ENCODE data around the gene RARB. TPM values are rescaled to one million over a fixed set of nuclear protein-coding genes. Genes with fewer than 3 reads are reported as not detected.

RARB gene
- total and polyA plus RNA-seq, 3 donors from 2014 or later, result 0.63 to 1.5 (median 0.99) TPM

DNA sequence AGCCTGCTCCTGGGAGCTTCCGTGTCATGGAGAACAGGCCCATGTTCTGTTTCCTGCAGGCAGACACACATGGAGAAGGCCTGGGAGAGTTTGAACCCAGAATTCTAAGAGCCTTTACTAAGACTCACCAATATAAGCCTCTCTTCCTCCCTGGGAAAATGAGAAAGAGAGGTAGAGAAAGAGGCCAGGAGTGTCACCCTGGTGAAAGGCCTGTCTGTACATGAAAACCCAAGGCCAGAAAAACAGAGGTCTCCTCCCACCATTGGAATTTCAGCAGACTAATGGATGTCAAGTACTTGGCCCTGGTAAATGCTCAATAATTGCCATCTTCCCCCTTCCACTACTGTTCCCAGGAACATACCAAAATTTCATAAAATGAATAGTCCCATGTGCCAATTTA is 119.0 kb downstream of the RARB start:
- no peaks in the 10 kb centered on the region for H3K9me3 ChIP-seq
- H3K36me3 ChIP-seq (ENCODE audit: low read depth, missing control alignments), result no peaks in the 10 kb centered on the region
- H3K4me3 ChIP-seq, result no peak overlapping the region
- no peak for DNase-seq
- 86 to 87% methylated on average over 1 of the region's 1 CpG for WGBS, 2 donors
- no peak overlapping the region for H3K27ac ChIP-seq
- H3K4me1 ChIP-seq, result no peaks in the 10 kb centered on the region
- no peak for TF ChIP-seq POLR2A (IDR thresholded peaks at IDR 0.05)
- TF ChIP-seq, protein P1, sequence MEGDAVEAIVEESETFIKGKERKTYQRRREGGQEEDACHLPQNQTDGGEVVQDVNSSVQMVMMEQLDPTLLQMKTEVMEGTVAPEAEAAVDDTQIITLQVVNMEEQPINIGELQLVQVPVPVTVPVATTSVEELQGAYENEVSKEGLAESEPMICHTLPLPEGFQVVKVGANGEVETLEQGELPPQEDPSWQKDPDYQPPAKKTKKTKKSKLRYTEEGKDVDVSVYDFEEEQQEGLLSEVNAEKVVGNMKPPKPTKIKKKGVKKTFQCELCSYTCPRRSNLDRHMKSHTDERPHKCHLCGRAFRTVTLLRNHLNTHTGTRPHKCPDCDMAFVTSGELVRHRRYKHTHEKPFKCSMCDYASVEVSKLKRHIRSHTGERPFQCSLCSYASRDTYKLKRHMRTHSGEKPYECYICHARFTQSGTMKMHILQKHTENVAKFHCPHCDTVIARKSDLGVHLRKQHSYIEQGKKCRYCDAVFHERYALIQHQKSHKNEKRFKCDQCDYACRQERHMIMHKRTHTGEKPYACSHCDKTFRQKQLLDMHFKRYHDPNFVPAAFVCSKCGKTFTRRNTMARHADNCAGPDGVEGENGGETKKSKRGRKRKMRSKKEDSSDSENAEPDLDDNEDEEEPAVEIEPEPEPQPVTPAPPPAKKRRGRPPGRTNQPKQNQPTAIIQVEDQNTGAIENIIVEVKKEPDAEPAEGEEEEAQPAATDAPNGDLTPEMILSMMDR (IDR thresholded peaks at IDR 0.05), result no peak
- H3K27me3 ChIP-seq, result no peaks in the 10 kb centered on the region
- intact Hi-C loops (cut with DNase I; ENCODE audit: low total_unique reads), result no loop called here

DNA sequence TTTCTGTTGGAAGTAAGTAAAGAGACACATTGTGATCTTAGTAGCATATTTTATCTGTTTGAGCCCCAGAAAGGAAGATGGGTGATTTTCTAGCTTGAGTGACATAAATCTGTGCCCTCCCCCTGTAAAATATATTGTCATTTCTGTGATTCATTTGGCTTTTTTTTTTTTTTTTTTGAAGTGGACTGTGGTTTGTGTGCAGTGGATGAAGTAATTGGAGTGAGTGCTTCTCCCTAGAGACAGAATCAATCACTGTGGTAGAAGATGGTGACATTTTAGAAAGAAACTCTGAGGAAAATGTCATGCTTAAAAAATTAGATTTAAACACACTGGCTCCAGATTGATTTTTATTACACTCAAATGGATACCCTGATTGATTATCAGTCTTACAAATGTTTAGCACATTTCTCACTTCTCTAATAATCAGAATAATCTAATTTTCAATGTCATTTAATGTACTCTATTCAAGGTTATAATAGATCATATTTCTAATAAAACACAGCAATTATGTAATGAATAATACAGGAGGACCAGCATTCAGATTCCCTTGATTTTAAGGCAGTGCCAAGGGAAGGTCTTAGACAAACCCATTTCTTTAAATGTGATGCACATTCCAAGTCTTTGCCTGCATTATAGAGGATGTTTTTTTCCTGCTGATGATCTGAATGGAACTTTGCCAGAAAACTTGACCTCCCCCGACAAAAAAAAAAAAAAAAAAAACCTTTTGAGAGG is 120.0 kb downstream of the RARB start:
- Histone ChIP-seq H3K27me3 (no peaks in the 10 kb centered on the region), H3K4me3 (no peak overlapping the region), H3K36me3 (ENCODE audit: low read depth, missing control alignments) (no peaks in the 10 kb centered on the region), H3K4me1 (no peaks in the 10 kb centered on the region), H3K27ac (no peak overlapping the region), H3K9me3 (no peaks in the 10 kb centered on the region)
- 12 to 29% methylated on average over 1 of the region's 1 CpG for WGBS, 2 donors
- intact Hi-C loops (cut with DNase I; ENCODE audit: low total_unique reads), result no loop called here
- no peak for DNase-seq
- no peak for TF ChIP-seq POLR2A (IDR thresholded peaks at IDR 0.05)
- TF ChIP-seq, protein P1 (IDR thresholded peaks at IDR 0.05), result no peak

DNA sequence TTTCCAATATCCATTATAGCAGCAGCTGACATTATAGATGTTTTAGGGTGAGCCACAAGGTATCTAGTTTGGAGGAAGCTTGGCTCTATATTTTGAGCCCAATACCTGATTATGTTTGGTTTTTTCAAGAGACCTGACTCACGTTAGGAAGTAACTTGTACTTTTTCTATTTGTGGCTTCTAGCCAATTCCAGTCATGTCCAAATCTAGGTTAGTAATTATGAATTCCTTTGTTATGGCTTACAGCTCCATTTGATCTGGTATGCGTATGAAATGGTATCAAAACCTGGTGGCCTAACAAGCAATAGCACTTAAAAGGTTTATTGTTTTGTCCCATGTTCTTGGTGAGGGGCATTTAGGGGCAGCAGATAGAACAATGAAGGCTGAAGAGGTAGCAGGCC is 120.8 kb downstream of the RARB start:
- H3K27ac ChIP-seq, result no peak overlapping the region
- no peaks in the 10 kb centered on the region for H3K4me1 ChIP-seq
- H3K27me3 ChIP-seq, result no peaks in the 10 kb centered on the region
- DNase-seq, result no peak
- H3K36me3 ChIP-seq (ENCODE audit: low read depth, missing control alignments), result no peaks in the 10 kb centered on the region
- H3K4me3 ChIP-seq, result no peak overlapping the region
- H3K9me3 ChIP-seq, result no peaks in the 10 kb centered on the region
- TF ChIP-seq POLR2A (IDR thresholded peaks at IDR 0.05), result no peak
- TF ChIP-seq, protein P1 (IDR thresholded peaks at IDR 0.05), result no peak
- WGBS, 2 donors, result 65 to 67% methylated on average over 2 of the region's 2 CpGs
- intact Hi-C loops (cut with DNase I; ENCODE audit: low total_unique reads), result no loop called here

DNA sequence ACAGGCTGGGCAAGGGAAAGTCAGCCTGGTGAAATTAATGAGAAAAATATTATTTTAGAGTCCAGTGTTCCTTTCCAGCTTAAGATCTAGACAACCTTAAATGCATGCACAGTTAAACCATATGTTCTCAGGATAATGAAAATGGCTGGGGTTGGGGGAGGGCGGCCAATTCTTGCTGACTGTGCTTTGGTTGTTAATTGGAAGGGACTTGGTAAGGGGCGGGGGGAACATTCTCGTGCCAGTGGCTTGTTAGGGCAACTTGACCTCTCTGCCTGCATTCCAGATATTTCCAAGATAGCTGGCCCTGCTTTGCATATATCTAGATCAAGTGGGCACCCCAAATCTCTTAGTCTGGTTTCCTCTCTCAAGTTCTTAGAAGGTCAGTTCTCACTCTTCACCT is 124.2 kb downstream of the RARB start:
- WGBS, 2 donors, result 80 to 87% methylated on average over 3 of the region's 3 CpGs
- Histone ChIP-seq H3K9me3 (no peaks in the 10 kb centered on the region), H3K4me3 (no peak overlapping the region), H3K27me3 (no peaks in the 10 kb centered on the region), H3K27ac (no peak overlapping the region), H3K36me3 (ENCODE audit: low read depth, missing control alignments) (no peaks in the 10 kb centered on the region), H3K4me1 (peaks cover 5% of the 10 kb centered on the region)
- DNase-seq, result no peak
- no peak for TF ChIP-seq POLR2A (IDR thresholded peaks at IDR 0.05)
- TF ChIP-seq, protein P1 (IDR thresholded peaks at IDR 0.05), result no peak
- intact Hi-C loops (cut with DNase I; ENCODE audit: low total_unique reads), result no loop called here

DNA sequence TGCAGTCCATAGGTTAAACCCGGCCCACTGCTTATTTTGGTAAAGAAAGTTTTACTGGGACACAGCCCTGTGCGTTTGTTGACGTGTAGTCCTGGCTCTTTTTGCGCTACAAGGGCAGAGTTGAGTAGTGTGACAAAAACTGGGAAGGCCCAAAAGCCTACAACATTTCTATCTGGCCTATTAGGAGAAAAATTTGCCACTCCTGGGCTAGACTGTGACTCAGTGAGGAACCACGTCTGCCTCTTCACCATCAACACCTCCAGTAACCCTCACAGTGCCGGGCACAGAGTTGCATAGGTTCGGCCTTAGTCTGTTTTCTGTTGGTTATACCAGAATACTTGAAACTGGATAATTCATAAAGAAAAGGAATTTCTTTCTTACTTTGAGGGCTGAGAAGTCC is 126.3 kb downstream of the RARB start:
- TF ChIP-seq POLR2A (IDR thresholded peaks at IDR 0.05), result no peak
- TF ChIP-seq, protein P1 (IDR thresholded peaks at IDR 0.05), result no peak
- Histone ChIP-seq H3K27ac (no peak overlapping the region), H3K4me1 (peaks cover 5% of the 10 kb centered on the region), H3K4me3 (no peak overlapping the region), H3K36me3 (ENCODE audit: low read depth, missing control alignments) (no peaks in the 10 kb centered on the region), H3K9me3 (no peaks in the 10 kb centered on the region), H3K27me3 (no peaks in the 10 kb centered on the region)
- 91 to 97% methylated on average over 7 of the region's 7 CpGs for WGBS, 2 donors
- no peak for DNase-seq
- intact Hi-C loops (cut with DNase I; ENCODE audit: low total_unique reads), result no loop called here
